ENCODE data around the gene RNF121.

GRCh38 chr11:71998061-71998460 is 69.2 kb downstream of the RNF121 start:
- TF ChIP-seq CTCF (IDR thresholded peaks at IDR 0.05) (no peak), EZH2 (IDR thresholded peaks at IDR 0.05; ENCODE audit: borderline replicate concordance, insufficient read depth, low read depth, low read length, poor library complexity, severe bottlenecking) (no peak)
